DMS153 treated with DMSO at 0.1 percent for 48 hours (cell line): ENCODE data around the gene DGCR6.
"Not testable (repeated sequence)": the region's sequence is repeated elsewhere in the genome, so short reads cannot be mapped to it uniquely, and the experiment has no call there.

Source experiments
- DNase-seq: peaks from one replicate; lab custom pipeline; 2025; ENCODE audit not compliant: unreplicated experiment; lab: John Stamatoyannopoulos, UW

Gene DGCR6

GRCh38 chr22:18905540-18906409 lies at the start of gene DGCR6:
Gene DGCR6 (plus strand): TSS chr22:18906320. CDS start chr22:18906375, 55 bp downstream.
- no peak for DNase-seq

- not testable (repeated sequence) for DNase-seq
Observed at GRCh38 chr22:18859314-18859713, 46.8 kb upstream of the DGCR6 start.

- not testable (repeated sequence) for DNase-seq
Observed at GRCh38 chr22:18881260-18881659, 24.9 kb upstream of the DGCR6 start.

- not testable (repeated sequence) for DNase-seq
Observed at GRCh38 chr22:18884465-18884864, 21.7 kb upstream of the DGCR6 start.

DNA sequence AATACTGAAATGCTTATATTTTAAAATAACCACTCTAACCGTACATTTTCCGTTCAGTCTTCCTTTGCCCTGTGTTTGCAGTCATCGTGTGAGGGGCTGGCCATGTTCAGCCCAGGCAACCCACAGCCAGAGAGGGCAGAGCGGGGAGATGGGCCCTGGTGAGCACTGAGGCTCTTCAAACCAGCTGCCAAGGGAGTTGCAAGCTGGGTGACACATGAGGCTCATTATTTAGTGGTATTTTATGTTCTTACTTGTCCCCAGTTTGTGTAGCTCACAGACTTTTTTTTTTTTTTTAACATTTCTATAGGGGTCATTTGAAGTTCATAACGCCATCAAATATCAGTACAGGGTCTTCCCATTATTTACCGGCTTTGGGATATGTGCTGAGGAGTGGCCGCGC lies 18.0 kb upstream of the DGCR6 start:
- no peak for DNase-seq

- DNase-seq, result not testable (repeated sequence)
Observed at GRCh38 chr22:18890510-18891192, 15.5 kb upstream of the DGCR6 start.

GRCh38 chr22:18893775-18894174 lies 12.3 kb upstream of the DGCR6 start:
- not testable (repeated sequence) for DNase-seq

DNA sequence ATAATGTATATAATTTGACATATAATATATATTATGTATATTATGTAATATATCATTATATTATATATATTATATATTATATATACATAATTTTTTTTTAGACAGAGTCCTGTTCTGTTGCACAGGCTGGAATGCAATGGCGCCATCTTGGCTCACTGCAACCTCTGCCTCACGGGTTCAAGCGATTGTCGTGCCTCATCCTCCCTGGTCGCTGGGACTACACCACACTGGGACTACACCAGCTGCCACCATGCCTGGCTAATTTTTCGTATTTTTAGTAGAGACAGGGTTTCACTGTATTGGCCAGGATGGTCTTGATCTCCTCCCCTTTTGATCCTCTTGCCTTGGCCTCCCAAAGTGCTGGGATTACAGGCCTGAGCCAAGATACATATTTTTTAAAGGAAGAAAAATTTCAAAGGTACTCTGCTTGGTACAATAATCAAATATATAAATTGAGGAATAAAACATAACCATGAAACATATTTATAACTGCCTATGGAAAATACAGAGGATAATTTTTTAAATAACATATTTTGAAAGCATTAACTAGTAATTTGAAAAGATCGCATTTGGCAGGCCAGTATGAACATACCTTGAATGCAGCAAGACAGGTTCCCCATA lies 10.0 kb upstream of the DGCR6 start:
- DNase-seq, result not testable (repeated sequence)

DNA sequence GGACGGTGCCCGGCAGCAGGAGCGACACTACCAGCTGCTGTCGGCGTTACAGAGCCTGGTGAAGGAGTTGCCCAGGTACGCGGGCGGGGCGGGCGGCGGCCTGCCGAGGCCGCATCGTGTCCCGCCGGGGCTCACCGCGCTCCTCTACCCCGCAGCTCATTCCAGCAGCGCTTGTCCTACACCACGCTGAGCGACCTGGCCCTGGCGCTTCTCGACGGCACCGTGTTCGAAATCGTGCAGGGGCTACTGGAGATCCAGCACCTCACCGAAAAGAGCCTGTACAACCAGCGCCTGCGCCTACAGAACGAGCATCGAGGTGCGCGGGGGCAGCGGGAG lies 258 bp downstream of the DGCR6 start:
- not testable (repeated sequence) for DNase-seq

DNA sequence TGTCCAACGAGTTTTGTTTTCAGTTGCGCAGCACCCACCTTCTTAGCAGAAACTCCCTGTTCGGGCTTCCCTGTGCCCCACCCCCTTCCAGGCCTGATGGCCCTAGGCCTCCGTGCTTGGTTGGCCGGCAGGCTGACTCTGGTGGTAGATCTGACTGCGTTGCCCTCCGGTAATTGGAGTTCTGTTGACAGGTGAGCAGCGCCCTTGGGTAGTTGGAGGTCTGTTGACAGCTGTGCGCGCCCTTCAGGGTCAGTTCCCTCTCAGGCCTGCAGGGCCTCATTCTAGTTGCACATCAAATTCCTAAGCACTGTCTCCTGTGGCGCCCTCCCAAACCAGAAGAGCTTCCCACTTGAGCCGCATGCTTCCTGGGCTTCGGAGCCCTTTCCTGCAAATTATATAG lies 776 bp downstream of the DGCR6 start:
- DNase-seq, result no peak

GRCh38 chr22:18909556-18909955 lies 3.4 kb downstream of the DGCR6 start:
- DNase-seq, result no peak

DNA sequence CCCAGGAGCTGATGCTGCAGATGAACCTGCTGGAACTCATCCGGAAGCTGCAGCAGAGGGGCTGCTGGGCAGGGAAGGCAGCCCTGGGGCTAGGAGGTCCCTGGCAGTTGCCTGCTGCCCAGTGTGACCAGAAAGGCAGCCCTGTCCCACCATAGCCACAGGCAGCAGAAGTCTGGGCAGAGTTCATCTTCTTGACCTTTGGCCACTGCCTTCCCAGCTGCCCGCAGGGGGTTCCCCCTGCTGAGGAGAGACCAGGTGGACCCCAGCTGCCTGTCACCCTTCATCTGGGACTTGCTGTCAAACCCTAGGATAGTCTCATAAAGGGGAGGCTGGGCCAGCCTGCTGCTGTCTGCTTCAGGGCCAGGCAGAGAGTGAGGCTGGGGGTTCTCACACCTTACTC lies 5.4 kb downstream of the DGCR6 start:
- DNase-seq, result not testable (repeated sequence)

- not testable (repeated sequence) for DNase-seq
Observed at GRCh38 chr22:18912264-18912946, 6.3 kb downstream of the DGCR6 start.

- not testable (repeated sequence) for DNase-seq
Observed at GRCh38 chr22:18914558-18914957, 8.4 kb downstream of the DGCR6 start.

- not testable (repeated sequence) for DNase-seq
Observed at GRCh38 chr22:18915550-18915949, 9.4 kb downstream of the DGCR6 start.

DNA sequence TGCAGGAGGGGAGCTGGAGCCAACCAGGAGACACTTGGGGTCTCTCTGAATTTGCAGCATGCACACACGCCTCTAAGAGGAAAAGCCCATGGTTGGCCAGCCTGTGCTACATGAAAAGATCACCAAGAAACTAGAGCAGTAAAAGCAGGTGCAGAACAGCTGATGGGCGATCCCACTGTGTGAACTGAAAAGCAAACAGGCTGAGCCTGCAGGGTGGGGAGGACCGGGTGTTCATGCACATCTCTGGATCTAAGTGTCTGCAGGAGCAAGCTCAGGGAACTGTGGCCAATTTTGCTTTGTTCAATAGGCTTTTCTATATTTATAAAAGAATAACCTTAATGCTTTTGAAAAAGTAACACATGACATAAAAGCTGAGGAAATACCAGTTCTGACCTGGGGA lies 11.7 kb downstream of the DGCR6 start:
- not testable (repeated sequence) for DNase-seq

GRCh38 chr22:18920257-18920902 lies 14.3 kb downstream of the DGCR6 start:
- DNase-seq, result not testable (repeated sequence)

GRCh38 chr22:18925368-18926064 lies 19.4 kb downstream of the DGCR6 start:
- DNase-seq, result no peak

GRCh38 chr22:18927020-18927419 lies 20.9 kb downstream of the DGCR6 start:
- no peak for DNase-seq

DNA sequence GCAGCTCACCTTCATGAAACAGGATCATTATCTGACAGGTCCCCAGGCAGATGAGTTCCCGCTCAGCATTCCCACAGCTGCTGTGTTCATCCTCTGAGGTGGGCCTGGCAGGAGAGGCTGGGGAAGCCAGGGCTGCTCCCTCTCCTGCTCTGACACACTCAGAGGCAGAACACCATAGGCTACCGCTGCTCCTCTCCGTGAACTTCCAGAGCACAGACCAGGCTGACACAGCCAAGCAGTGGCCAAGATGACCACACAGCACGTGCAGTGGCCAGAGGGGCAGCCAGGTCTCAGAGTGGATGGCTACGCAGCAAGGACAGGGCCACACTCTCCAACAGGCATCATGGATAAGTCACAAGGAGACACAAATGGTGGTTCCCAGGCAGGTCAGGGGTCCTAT lies 21.5 kb downstream of the DGCR6 start:
- DNase-seq, result no peak
